Calu3 (cell line): ENCODE data around the gene IVNS1ABP. TPM values are rescaled to one million over a fixed set of nuclear protein-coding genes. Genes with fewer than 3 reads are reported as not detected.

Source experiments
- BruUV-seq: library from RNA; stranded (reverse); fragments of 400-500 nt; replicated peaks from 2 replicates; lab custom pipeline; 2021; lab: Mats Ljungman, UMichigan
- CTCF ChIA-PET: fragments of 300-600 bp; sonication (Branson Sonifier 250); formaldehyde crosslinking; loops from one replicate; lab custom pipeline; 2022; ENCODE audit warnings: antibody characterized with exemption; lab: Charles Lee
- DNase-seq: peaks from one replicate; pipeline ENCODE4 v3.0.0; 2022
- H3K27ac Mint-ChIP-seq: one replicate; pipeline ENCODE4 v1.8.0; 2022; ENCODE audit warnings: mixed read lengths; ENCODE audit not compliant: unreplicated experiment
- H3K27me3 Mint-ChIP-seq: one replicate; pipeline ENCODE4 v1.8.0; 2022; ENCODE audit warnings: mixed read lengths; ENCODE audit not compliant: unreplicated experiment
- H3K36me3 Mint-ChIP-seq: one replicate; pipeline ENCODE4 v1.8.0; 2022; ENCODE audit warnings: mild to moderate bottlenecking, moderate library complexity, mixed read lengths; ENCODE audit not compliant: insufficient read depth, unreplicated experiment
- H3K4me1 Mint-ChIP-seq: one replicate; pipeline ENCODE4 v1.8.0; 2022; ENCODE audit warnings: mild to moderate bottlenecking, low read depth, mixed read lengths; ENCODE audit not compliant: unreplicated experiment
- H3K4me3 Mint-ChIP-seq: one replicate; pipeline ENCODE4 v1.8.0; 2022; ENCODE audit warnings: mild to moderate bottlenecking, low read depth, moderate library complexity, mixed read lengths; ENCODE audit not compliant: unreplicated experiment
- H3K9me3 Mint-ChIP-seq: one replicate; pipeline ENCODE4 v1.8.0; 2022; ENCODE audit warnings: low read depth, mixed read lengths; ENCODE audit not compliant: unreplicated experiment
- CTCF ChIP-seq: fragments of 200-600 bp; IDR thresholded peaks from one replicate; pipeline ENCODE4 v1.8.0; 2022; ENCODE audit warnings: antibody characterized with exemption; ENCODE audit not compliant: unreplicated experiment
- intact Hi-C: fragments of 100-400 bp; cut with micrococcal nuclease; formaldehyde crosslinking; loops from one replicate; pipeline ENCODE4 v1.10.0; 2022; ENCODE audit not compliant: unreplicated experiment
- total RNA-seq: library from RNA; stranded (reverse); gene quantifications from 2 replicates; pipeline ENCODE4 v1.2.3, GENCODE V29; 2022

Gene IVNS1ABP
- total RNA-seq, 1 experiment from 2014 or later: 135 TPM

GRCh38 chr1:185360714-185361113, 43.7 kb upstream of the IVNS1ABP start:
- Mint-ChIP-seq H3K4me3 (no peak overlapping the region), H3K9me3 (peaks cover 5% of the 10 kb centered on the region), H3K27me3 (no peaks in the 10 kb centered on the region), H3K27ac (no peak overlapping the region), H3K36me3 (no peaks in the 10 kb centered on the region), H3K4me1 (peaks cover 6% of the 10 kb centered on the region)
- DNase-seq: no peak
- CTCF ChIA-PET: no interaction called here
- no peak for TF ChIP-seq CTCF
- intact Hi-C loops: no loop called here
- BruUV-seq: no TSS peak

DNA sequence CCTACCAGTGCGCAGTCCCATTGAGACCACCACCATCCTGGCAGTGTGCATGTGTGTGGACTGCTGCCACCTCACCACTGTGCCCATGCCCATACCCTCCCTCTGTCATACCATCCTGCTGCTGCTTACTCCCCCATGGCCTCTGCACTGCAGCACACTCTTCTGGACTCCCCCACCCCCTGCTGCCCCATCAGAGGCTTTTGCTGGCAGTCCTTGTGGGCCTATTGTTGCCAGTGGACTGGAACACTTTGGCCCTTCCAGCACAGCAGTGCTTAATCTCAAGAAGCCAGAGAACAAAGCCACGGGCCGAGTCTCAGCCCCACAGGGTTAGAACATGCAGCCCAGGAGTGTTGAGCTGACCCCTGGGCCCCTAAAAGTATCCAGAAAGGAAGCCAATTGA, 41.9 kb upstream of the IVNS1ABP start:
- no TSS peak for BruUV-seq
- H3K27ac Mint-ChIP-seq: no peak overlapping the region
- intact Hi-C loops: no loop called here
- H3K4me3 Mint-ChIP-seq: no peak overlapping the region
- H3K36me3 Mint-ChIP-seq: no peaks in the 10 kb centered on the region
- peaks cover 5% of the 10 kb centered on the region for H3K9me3 Mint-ChIP-seq
- no peaks in the 10 kb centered on the region for H3K4me1 Mint-ChIP-seq
- H3K27me3 Mint-ChIP-seq: no peaks in the 10 kb centered on the region
- DNase-seq: no peak
- CTCF ChIA-PET: no interaction called here
- no peak for TF ChIP-seq CTCF

DNA sequence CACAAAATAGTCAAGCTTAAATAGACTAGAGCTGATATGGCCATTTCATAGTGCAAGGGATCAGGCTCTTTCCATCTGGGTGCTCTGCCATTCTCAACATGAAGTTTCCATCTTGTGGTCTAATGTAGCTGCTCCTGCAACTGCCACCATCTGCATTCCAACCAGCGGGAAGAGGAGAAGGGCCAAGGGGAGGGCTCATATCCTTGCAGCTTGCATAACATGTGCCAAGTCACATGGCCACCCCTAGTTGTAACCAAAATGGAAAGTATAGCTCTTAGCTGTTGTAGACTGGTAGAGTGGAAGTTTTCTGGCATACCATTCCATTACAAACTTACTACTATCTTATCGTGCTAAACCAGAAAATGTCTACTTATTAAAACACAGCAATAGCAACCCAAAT, 38.9 kb upstream of the IVNS1ABP start:
- intact Hi-C loops: no loop called here
- BruUV-seq: no TSS peak
- Mint-ChIP-seq H3K4me1 (no peaks in the 10 kb centered on the region), H3K27me3 (no peaks in the 10 kb centered on the region), H3K36me3 (no peaks in the 10 kb centered on the region), H3K4me3 (no peak overlapping the region), H3K9me3 (peaks cover 2% of the 10 kb centered on the region), H3K27ac (no peak overlapping the region)
- CTCF ChIA-PET: no interaction called here
- no peak for DNase-seq
- TF ChIP-seq CTCF: no peak

DNA sequence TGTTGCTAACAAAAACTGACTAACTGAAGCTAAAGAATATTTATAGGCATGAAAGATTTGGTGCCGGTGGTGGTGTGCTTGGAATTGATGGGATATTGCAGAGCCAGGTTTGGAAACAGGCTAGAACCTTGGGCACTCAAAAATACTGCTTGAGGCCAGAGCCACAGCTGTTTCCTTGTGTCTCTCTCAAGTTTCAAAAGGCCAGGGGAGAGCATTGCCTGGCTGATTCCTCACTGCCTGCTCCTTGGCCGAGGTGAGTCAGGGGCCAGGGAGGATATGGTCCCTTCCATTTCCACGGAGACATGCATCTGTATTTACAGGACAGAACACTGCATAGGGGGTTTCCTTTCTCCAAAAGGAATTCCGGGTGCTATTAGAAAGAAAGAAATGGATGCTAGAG, 36.1 kb upstream of the IVNS1ABP start:
- H3K27me3 Mint-ChIP-seq: no peaks in the 10 kb centered on the region
- no peak overlapping the region for H3K4me3 Mint-ChIP-seq
- no peak for DNase-seq
- H3K4me1 Mint-ChIP-seq: peaks cover 9% of the 10 kb centered on the region
- H3K27ac Mint-ChIP-seq: no peak overlapping the region
- intact Hi-C loops: no loop called here
- no peaks in the 10 kb centered on the region for H3K9me3 Mint-ChIP-seq
- CTCF ChIA-PET: no interaction called here
- BruUV-seq: no TSS peak
- no peak for TF ChIP-seq CTCF
- H3K36me3 Mint-ChIP-seq: no peaks in the 10 kb centered on the region
